NCI-H69 (cell line): ENCODE measurements around the gene PTPRM.

ENCODE experiments used
- DNase-seq: peaks from one replicate; lab custom pipeline; 2025; lab: John Stamatoyannopoulos, UW

PTPRM gene

DNA sequence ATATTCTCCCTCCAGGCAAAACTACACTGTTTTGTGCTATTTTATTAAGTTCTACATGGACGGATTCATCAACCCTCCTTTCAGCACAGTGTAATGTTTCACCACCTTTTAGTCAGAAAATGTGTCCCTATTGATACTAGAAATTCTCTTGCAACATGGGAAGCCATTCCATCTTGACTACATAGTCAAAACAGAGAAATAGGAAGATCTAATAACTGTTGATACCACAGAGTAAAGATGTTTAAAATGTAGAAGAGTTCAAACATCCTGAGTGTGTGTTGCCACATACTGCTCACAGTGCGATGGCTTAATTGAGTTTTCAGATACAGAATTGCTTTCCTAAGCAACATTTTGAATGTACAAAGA, 549.9 kb downstream of the PTPRM start:
- DNase-seq, result no peak

DNA sequence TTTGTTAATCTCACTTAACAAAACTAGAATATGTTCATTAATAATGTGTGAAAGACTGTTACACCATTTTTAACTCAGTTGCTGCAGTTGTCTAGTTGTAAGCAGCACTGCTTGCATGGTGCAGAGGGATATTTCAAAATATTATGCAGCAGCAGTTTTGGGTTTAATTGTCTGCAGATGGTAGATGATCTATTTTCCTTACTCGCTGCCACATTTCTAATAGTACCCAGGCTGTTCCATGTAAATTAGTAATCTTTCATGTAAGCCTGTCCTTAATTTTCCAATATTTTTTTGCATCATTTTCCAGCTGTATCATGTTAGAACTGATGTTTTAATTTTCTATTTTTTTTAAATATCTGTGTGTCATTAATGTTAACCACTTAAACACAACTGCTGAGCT, 554.0 kb downstream of the PTPRM start:
- no peak for DNase-seq

DNA sequence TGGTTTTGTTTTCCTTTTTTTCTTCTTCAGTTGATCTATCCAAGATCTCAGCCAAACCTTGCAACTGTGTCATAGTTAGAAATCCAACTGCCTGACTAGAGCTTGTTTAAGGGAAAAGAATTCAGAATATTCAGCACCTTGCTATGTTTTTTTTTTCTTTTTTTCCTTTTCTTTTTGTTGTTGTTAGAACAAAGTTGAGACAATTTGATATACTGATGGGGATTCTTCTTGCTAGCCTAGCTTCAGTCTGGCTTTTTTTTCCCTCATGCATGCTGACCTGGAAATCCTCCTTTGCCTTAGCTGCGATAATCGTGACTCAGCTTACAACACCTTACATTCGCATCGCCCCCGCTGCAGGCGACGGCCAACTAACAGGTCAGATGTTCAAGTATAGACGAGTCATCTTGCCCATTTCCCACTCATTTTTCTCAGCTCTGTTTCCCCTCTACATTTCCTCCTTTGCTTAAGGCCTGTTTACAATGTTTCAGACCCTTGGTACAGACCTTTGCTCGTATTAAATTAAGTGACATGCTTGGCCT, 554.9 kb downstream of the PTPRM start:
- no peak for DNase-seq

- DNase-seq, result no peak
These were observed 557.4 kb downstream of the PTPRM start for GRCh38 chr18:8124232-8125146.

DNA sequence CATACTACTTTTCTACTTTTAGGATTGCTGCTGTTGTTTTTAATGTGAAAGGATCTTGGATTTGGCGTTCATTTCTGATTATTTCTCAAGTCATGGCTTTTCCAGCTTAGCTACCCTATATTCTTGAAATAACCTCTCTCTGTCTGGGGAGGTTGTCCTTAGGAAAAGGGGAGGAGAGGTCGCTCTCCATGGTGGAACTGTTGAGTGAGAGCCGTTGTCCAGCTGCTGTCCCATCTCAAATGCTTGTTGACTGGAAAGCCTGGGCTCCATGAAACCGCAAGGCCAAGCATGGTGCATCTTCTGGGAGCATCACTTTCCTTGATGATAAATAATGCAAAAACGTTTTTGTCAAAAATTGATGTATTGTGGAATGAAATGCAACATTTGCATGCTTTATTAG, 563.0 kb downstream of the PTPRM start:
- DNase-seq, result no peak

DNA sequence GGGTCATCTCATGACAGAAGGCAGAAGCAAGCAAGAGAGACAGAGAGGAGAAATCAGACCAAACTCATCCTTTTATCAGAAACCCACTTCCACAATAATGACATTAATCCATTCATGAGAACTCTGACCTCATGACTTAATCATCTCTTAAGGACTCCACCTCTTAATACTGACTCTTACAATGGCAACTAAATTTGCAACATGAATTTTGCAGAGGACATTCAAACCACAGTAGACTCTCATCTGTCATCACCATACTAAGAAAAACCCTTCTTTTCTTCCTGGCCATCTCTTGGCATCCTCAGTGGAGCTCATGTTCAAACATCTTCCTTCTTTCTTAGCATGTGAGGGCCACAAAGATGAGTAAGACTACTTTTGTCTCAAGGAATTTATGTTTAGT, 565.9 kb downstream of the PTPRM start:
- no peak for DNase-seq

- DNase-seq, result no peak
These were observed 566.8 kb downstream of the PTPRM start for GRCh38 chr18:8133888-8134287.

GRCh38 chr18:8139127-8139527, 572.0 kb downstream of the PTPRM start:
- DNase-seq, result no peak

DNA sequence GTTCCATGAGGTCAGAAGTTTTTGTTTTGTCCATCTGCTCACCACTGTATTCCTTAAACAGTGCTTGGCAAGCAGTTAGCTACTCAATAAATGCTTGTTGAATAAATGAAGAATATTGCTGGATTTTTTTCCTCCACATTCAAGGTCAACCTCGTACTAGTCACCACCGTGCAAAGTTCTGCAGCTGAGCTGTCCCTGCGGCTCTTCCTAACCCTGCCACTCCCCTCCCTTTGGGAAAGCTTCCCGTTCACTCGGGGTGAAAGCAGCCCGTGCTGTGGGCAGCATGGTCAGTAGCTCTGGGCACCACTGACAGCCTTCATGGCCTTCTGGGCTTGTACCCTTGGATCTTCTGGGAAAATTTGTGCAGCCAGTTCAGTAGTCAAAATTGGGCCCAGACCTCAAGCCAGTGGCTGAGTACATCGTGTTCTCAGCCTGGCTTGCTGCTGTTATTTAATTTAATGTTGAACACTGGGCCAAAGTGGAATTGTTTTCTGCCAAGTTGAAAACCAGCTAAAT, 572.8 kb downstream of the PTPRM start:
- no peak for DNase-seq

- no peak for DNase-seq
These were observed 573.9 kb downstream of the PTPRM start for GRCh38 chr18:8140841-8141501.

DNA sequence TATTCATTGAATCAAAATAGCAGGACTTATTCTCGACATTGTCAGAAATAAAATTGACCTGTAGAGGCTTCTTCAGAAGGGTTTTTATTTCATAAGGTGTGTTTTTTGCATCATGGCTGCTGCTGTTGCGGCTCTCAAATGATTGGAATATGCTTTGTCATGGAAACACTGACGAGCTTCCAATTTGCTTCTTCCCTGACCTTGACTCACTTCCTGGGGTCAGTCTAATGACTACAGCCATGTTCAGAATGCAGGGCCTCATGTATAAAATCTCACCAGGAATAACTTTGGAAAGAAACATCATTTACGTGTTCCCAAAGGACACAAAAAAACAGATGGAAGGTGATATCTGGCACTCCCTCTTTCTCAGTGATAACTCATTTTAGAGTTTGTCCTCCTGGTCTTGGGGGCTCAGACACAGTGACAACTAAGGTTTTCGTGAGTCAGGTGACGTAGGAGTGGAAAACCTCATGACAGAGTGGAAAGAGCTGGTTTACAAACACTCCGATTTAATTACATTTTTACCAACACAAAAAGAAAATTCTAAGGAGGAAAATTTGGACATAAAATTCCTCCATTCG, 575.1 kb downstream of the PTPRM start:
- DNase-seq, result no peak

- no peak for DNase-seq
These were observed 575.8 kb downstream of the PTPRM start for GRCh38 chr18:8142932-8143331.

- DNase-seq, result no peak
These were observed 584.1 kb downstream of the PTPRM start for GRCh38 chr18:8151181-8151580.

DNA sequence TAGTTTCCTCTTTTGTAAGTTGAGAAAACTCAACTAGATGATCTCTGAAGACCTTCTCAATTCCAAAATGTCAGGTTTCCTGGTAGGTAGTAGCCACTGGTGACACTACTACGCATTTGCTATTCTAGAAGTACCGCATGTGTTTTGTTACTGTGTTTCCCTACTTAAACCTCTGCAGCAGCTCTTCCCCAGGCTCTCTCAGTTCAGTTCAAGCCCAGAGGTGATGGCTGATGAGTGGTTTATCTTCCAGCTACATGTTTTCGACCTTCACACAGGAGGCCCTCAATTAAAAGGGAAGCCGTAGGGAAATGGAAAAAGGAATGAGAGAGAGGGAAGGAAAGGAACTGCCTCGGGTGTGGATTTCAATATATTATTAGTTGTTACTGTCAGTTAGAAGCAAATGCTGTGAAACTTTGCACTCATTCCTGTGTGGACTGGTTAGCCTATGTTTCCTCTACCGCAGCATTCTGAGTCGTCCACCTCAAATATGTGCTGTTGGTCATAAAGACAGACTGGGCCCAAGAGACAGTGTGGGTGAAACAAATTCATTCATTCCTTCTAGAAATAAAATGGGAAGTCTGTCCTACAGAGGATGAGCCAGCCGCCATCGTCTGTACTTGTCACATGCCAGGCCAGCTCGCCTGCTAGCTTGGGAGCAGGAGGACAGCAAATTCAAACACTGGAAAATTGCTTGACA, 586.9 kb downstream of the PTPRM start:
- DNase-seq, result no peak

DNA sequence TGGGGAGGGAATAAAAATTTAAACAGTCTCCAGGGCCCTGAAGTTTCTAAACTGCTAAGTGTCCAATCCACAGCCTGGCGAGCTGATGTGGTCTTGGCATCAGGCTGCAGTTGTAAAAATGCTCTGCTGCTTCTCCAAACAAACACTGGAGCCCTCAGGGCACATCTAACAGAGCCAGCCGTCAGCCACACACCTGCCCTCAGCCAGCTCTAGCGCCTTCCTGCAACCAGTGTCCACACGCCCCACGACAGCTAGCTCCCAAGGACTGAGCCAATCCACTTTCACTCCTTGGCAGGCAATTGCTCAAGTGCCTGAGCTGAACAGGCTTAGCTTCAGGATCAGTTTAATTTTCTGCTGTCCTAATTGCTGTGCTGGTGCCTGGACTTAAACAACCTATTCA, 595.7 kb downstream of the PTPRM start:
- peak; percentile 99 for DNase-seq

GRCh38 chr18:8163286-8163959, 596.3 kb downstream of the PTPRM start:
- peak; percentile 61 for DNase-seq

DNA sequence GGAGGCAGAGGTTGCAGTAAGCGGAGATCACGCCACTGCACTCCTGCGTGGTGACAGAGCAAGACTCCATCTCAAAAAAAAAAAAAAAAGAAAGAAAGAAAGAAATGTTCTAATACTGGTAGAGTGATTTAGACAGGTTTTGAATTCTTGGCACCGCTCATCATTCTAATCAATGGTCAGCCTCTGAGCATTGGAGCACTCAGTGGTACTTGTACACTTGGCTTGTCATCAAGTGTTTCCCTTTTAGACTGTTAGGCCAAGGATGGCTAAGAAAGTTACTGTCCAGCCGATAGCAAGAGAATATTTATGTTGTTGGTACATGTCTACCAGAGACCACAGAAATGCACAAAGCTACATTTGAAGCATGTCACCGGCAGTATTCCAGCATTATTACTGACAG, 598.0 kb downstream of the PTPRM start:
- no peak for DNase-seq

- peak; percentile 63 for DNase-seq
These were observed 599.9 kb downstream of the PTPRM start for GRCh38 chr18:8167026-8167425.

DNA sequence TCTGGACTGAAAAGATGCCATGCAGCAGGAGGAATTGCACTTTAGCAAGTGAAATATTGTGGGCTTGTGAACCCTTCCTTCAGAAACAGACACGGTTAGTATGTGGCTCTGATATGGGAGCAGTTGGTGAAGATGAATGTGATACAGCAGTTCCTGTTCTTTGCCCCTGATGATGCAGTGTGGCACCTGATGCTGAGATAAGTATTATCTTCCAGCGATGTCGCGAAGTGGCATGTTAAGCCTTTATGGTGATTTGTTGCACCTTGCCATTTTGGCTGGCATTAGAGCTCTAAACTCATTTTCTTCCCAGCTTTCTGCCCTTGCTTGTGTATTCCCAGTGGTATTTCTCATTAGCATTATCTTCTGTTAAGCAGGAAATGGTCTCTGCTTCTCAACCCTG, 600.6 kb downstream of the PTPRM start:
- DNase-seq, result no peak

DNA sequence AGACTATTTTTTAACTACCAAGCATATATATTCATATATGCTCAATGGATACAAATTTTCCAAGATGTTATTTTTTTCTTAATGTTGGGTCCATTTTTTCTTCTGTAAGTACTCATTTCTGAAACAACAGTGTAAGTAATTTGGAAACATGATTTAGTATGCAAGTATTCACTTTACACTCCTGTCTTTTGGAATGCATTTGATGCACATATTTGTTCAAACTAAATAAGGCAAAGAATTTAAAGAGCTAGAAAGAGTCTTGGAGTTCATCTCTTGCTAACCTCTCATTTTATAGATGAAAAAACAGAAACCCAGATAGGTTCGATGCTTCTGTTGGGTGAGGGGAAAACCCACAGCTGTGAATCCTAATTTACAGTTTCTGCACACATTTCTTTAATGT, 602.6 kb downstream of the PTPRM start:
- no peak for DNase-seq

DNA sequence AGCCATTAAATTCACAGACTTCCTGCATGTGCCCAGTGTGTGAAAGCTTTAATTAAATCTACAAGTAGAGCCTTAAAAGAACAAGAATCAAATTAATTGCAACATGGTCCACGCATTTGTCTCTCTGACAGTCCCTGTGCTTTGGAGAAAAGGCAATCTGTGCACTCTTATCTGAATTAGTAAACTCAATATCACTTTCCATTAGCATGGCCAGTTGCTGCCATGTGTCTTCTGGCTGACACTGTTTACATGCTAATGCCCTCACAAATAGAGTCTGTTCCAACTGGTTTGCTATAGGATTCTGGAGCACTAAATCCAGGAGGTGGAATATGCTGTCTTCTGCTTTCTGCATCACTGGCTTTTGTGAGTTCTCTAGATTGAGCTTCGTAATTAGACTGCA, 607.7 kb downstream of the PTPRM start:
- peak; percentile 87 for DNase-seq
